Activated T-helper 2 cell treated with anti-CD3 and anti-CD28 coated beads, Interferon-gamma antibody, Interleukin-2, Interleukin-4, amounts not matched to agents 10 μg/mL and 5 μg/mL and 100 μg/mL, durations not matched to agents 14 hours and 24 hours and 36 hours (primary cell): ENCODE measurements around the gene POMT2. TPM values are rescaled to one million over a fixed set of nuclear protein-coding genes. Genes with fewer than 3 reads are reported as not detected.
A peak's percentile ranks its signal among the peaks of the same experiment; 100 is the strongest.

Experiments
- DNase-seq: peaks from one replicate; pipeline ENCODE4 v3.0.0; 2021; ENCODE audit warnings: low spot score
- H3K27ac Mint-ChIP-seq: one replicate; pipeline ENCODE4 v1.8.0; 2021; ENCODE audit warnings: mixed read lengths
- H3K27me3 Mint-ChIP-seq: one replicate; pipeline ENCODE4 v1.8.0; 2021; ENCODE audit warnings: low read depth, mixed read lengths
- H3K36me3 Mint-ChIP-seq: one replicate; pipeline ENCODE4 v1.8.0; 2021; ENCODE audit warnings: low read depth, mixed read lengths
- H3K4me1 Mint-ChIP-seq: one replicate; pipeline ENCODE4 v1.8.0; 2021; ENCODE audit warnings: low read depth, mixed read lengths
- H3K4me3 Mint-ChIP-seq: one replicate; pipeline ENCODE4 v1.8.0; 2021; ENCODE audit warnings: low read depth, mild to moderate bottlenecking, moderate library complexity, mixed read lengths
- H3K9me3 Mint-ChIP-seq: one replicate; pipeline ENCODE4 v1.8.0; 2021; ENCODE audit warnings: mixed read lengths
- intact Hi-C: fragments of 100-400 bp; cut with micrococcal nuclease; formaldehyde crosslinking; loops from one replicate; pipeline ENCODE4 v1.15.1; 2023
- total RNA-seq: library from RNA; stranded (reverse); gene quantifications from 2 replicates; pipeline ENCODE4 v1.2.3, GENCODE V29; 2022

POMT2 gene
- total RNA-seq, 1 donor from 2014 or later: 27.7 TPM

DNA sequence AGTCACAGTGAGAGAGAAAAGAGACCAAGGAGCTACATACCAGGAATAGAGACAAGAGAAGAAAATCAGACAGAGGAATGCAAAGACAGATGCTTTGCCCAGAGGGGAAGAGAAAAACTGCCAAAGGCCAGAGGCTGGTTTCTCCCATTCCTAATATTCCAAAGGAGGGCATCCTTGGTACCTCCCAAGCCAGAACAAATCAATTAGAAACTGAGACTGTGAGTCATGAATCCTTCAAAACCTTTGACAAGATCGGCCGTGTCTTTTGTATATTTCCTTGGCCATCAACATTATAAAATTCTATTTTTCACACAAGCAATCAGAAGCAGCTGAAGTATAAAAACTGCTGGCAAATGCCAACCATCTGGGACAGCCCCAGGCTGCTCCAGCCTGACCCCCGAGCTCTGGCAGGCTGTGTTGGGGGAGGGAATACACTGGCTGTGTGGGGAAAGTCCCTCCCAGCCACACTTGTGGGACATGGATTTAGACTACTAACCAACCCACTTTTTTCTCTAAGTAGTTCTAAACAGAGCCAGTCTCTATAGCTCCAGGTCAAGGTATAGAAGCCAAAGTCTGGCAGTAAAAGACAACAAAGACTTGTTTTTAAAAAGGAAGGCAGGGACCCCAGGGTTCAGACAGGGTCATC, 13.7 kb downstream of the POMT2 start:
- intact Hi-C loops: loop anchor here (10.0 kb wide), 1 partner anchor 248 kb away; no protein-coding TSS in a partner anchor
- peaks cover 36% of the 10 kb centered on the region for H3K4me1 Mint-ChIP-seq
- no peak overlapping the region for H3K27ac Mint-ChIP-seq
- peaks cover 1% of the 10 kb centered on the region for H3K27me3 Mint-ChIP-seq
- no peak overlapping the region for H3K4me3 Mint-ChIP-seq
- H3K9me3 Mint-ChIP-seq: no peaks in the 10 kb centered on the region
- peaks cover 7% of the 10 kb centered on the region for H3K36me3 Mint-ChIP-seq
- no peak for DNase-seq

- no peak overlapping the region for H3K4me3 Mint-ChIP-seq
- peaks cover 1% of the 10 kb centered on the region for H3K27me3 Mint-ChIP-seq
- H3K4me1 Mint-ChIP-seq: peaks cover 36% of the 10 kb centered on the region
- no peaks in the 10 kb centered on the region for H3K9me3 Mint-ChIP-seq
- DNase-seq: no peak
- no peak overlapping the region for H3K27ac Mint-ChIP-seq
- intact Hi-C loops: loop anchor here (10.0 kb wide), 1 partner anchor 248 kb away; no protein-coding TSS in a partner anchor
- peaks cover 7% of the 10 kb centered on the region for H3K36me3 Mint-ChIP-seq
Observed at GRCh38 chr14:77306416-77306815, 14.3 kb downstream of the POMT2 start.

GRCh38 chr14:77305696-77306095, 15.0 kb downstream of the POMT2 start:
- intact Hi-C loops: loop anchor here (10.0 kb wide), 1 partner anchor 249 kb away; no protein-coding TSS in a partner anchor
- no peak overlapping the region for H3K4me3 Mint-ChIP-seq
- peaks cover 36% of the 10 kb centered on the region for H3K4me1 Mint-ChIP-seq
- H3K9me3 Mint-ChIP-seq: no peaks in the 10 kb centered on the region
- H3K27ac Mint-ChIP-seq: no peak overlapping the region
- peaks cover 1% of the 10 kb centered on the region for H3K27me3 Mint-ChIP-seq
- DNase-seq: no peak
- H3K36me3 Mint-ChIP-seq: peaks cover 7% of the 10 kb centered on the region

- intact Hi-C loops: loop anchor here (1.0 to 10.0 kb wide), 9 partner anchors 13 to 341 kb away; partner anchors contain the start of genes AHSA1, IRF2BPL, POMT2 and SAMD15
- Mint-ChIP-seq H3K4me3 (peak overlapping the region; percentile 50), H3K27ac (peak overlapping the region; percentile 93), H3K4me1 (peaks cover 35% of the 10 kb centered on the region), H3K27me3 (peaks cover 1% of the 10 kb centered on the region), H3K36me3 (peaks cover 7% of the 10 kb centered on the region), H3K9me3 (no peaks in the 10 kb centered on the region)
- peak; percentile 36 for DNase-seq
Observed at GRCh38 chr14:77303417-77304156, 17.1 kb downstream of the POMT2 start.

DNA sequence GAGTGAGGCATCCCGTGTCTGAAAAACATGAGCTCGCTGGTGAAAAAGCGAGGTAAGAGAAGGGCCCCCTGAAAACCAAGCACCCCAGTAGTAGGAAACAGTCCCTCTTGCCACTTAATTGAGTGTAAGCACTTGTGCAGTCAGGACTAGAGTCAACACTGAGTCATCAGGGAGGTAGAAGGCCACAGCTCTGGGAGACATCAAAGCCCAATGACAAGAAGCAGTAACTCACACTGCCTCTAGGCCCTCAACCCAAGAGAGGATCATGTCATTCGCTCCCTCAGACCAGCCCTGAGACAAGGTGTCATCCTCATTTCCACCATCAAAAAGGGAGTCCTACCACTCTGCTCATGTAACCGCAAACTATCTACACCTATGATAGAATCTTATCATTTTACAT, 17.8 kb downstream of the POMT2 start:
- peaks cover 7% of the 10 kb centered on the region for H3K36me3 Mint-ChIP-seq
- no peaks in the 10 kb centered on the region for H3K9me3 Mint-ChIP-seq
- H3K27me3 Mint-ChIP-seq: peaks cover 1% of the 10 kb centered on the region
- H3K4me3 Mint-ChIP-seq: no peak overlapping the region
- peaks cover 35% of the 10 kb centered on the region for H3K4me1 Mint-ChIP-seq
- DNase-seq: peak; percentile 30
- intact Hi-C loops: loop anchor here (1.0 to 10.0 kb wide), 9 partner anchors 13 to 341 kb away; partner anchors contain the start of genes AHSA1, IRF2BPL, POMT2 and SAMD15
- H3K27ac Mint-ChIP-seq: peak overlapping the region; percentile 93

DNA sequence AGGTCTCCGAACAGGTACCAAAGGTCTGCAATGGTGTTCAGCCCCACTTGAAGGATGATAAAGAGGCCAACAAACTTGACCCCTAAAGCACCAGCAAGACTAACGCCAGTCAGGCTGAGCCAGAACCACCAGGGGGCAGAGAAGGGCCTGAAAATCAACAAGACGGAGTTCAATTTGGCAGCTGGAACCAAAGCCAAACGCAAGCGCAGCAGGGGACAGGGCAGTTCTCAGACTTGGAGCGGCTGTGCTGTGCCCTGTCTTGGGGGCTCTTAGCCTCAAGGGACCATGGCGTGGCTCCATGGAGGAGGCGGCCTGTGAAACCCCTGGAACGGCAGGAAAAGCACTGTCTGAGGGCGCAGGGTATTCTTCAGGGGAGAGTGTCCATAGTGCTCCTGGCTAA, 19.6 kb downstream of the POMT2 start:
- no peak overlapping the region for H3K27ac Mint-ChIP-seq
- peaks cover 6% of the 10 kb centered on the region for H3K36me3 Mint-ChIP-seq
- peaks cover 25% of the 10 kb centered on the region for H3K4me1 Mint-ChIP-seq
- H3K9me3 Mint-ChIP-seq: no peaks in the 10 kb centered on the region
- H3K4me3 Mint-ChIP-seq: no peak overlapping the region
- intact Hi-C loops: loop anchor here (5.0 to 10.0 kb wide), 7 partner anchors 76 to 339 kb away; partner anchors contain the start of genes AHSA1, IRF2BPL, SAMD15 and SPTLC2
- peak; percentile 43 for DNase-seq
- H3K27me3 Mint-ChIP-seq: peaks cover 1% of the 10 kb centered on the region

- Mint-ChIP-seq H3K27me3 (no peaks in the 10 kb centered on the region), H3K4me3 (no peak overlapping the region), H3K36me3 (peaks cover 2% of the 10 kb centered on the region), H3K27ac (no peak overlapping the region), H3K9me3 (no peaks in the 10 kb centered on the region), H3K4me1 (peaks cover 22% of the 10 kb centered on the region)
- intact Hi-C loops: loop anchor here (5.0 to 10.0 kb wide), 7 partner anchors 78 to 337 kb away; partner anchors contain the start of genes AHSA1, IRF2BPL, SAMD15 and SPTLC2
- DNase-seq: no peak
Observed at GRCh38 chr14:77299771-77300170, 20.9 kb downstream of the POMT2 start.

GRCh38 chr14:77296906-77297305, 23.8 kb downstream of the POMT2 start:
- Mint-ChIP-seq H3K27me3 (no peaks in the 10 kb centered on the region), H3K27ac (no peak overlapping the region), H3K36me3 (no peaks in the 10 kb centered on the region), H3K4me1 (no peaks in the 10 kb centered on the region), H3K9me3 (no peaks in the 10 kb centered on the region), H3K4me3 (no peak overlapping the region)
- intact Hi-C loops: no loop called here
- no peak for DNase-seq

GRCh38 chr14:77296155-77296554, 24.5 kb downstream of the POMT2 start:
- Mint-ChIP-seq H3K4me1 (no peaks in the 10 kb centered on the region), H3K9me3 (no peaks in the 10 kb centered on the region), H3K4me3 (no peak overlapping the region), H3K27me3 (no peaks in the 10 kb centered on the region), H3K27ac (no peak overlapping the region), H3K36me3 (no peaks in the 10 kb centered on the region)
- DNase-seq: no peak
- intact Hi-C loops: no loop called here

GRCh38 chr14:77290705-77291104, 30.0 kb downstream of the POMT2 start:
- Mint-ChIP-seq H3K36me3 (no peaks in the 10 kb centered on the region), H3K27ac (no peak overlapping the region), H3K4me3 (no peak overlapping the region), H3K4me1 (no peaks in the 10 kb centered on the region), H3K27me3 (no peaks in the 10 kb centered on the region), H3K9me3 (no peaks in the 10 kb centered on the region)
- intact Hi-C loops: no loop called here
- DNase-seq: no peak

DNA sequence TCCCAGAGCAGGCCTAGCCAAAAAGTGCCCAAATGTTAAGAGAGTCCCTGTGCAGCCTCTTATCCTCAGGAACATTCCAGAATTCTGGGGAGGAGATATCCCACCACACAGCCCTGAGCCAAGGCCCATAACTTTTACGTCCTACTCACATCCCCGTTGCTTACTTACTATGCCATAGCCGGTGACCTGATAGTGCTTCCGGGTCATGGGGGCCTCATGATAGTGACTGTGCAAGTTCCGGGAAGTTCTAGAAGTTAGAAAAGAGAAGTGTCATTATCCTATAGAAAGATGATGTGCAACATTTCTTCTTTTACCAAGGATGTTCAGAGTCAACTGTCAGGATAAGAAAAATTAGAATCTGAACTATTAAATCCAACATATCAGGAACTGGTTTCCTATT, 34.1 kb downstream of the POMT2 start:
- no peak for DNase-seq
- Mint-ChIP-seq H3K4me3 (no peak overlapping the region), H3K27ac (no peak overlapping the region), H3K4me1 (no peaks in the 10 kb centered on the region), H3K9me3 (no peaks in the 10 kb centered on the region), H3K36me3 (peaks cover 3% of the 10 kb centered on the region), H3K27me3 (no peaks in the 10 kb centered on the region)
- intact Hi-C loops: no loop called here

GRCh38 chr14:77284466-77284865, 36.2 kb downstream of the POMT2 start:
- H3K4me3 Mint-ChIP-seq: no peak overlapping the region
- no peak overlapping the region for H3K27ac Mint-ChIP-seq
- intact Hi-C loops: no loop called here
- H3K4me1 Mint-ChIP-seq: no peaks in the 10 kb centered on the region
- H3K27me3 Mint-ChIP-seq: no peaks in the 10 kb centered on the region
- no peak for DNase-seq
- H3K9me3 Mint-ChIP-seq: no peaks in the 10 kb centered on the region
- peaks cover 3% of the 10 kb centered on the region for H3K36me3 Mint-ChIP-seq

- H3K4me3 Mint-ChIP-seq: no peak overlapping the region
- H3K9me3 Mint-ChIP-seq: no peaks in the 10 kb centered on the region
- no peak overlapping the region for H3K27ac Mint-ChIP-seq
- H3K36me3 Mint-ChIP-seq: peaks cover 3% of the 10 kb centered on the region
- DNase-seq: no peak
- intact Hi-C loops: no loop called here
- H3K4me1 Mint-ChIP-seq: no peaks in the 10 kb centered on the region
- H3K27me3 Mint-ChIP-seq: no peaks in the 10 kb centered on the region
Observed at GRCh38 chr14:77284066-77284465, 36.6 kb downstream of the POMT2 start.
